ENCODE measurements around the gene CCDC120.

DNA sequence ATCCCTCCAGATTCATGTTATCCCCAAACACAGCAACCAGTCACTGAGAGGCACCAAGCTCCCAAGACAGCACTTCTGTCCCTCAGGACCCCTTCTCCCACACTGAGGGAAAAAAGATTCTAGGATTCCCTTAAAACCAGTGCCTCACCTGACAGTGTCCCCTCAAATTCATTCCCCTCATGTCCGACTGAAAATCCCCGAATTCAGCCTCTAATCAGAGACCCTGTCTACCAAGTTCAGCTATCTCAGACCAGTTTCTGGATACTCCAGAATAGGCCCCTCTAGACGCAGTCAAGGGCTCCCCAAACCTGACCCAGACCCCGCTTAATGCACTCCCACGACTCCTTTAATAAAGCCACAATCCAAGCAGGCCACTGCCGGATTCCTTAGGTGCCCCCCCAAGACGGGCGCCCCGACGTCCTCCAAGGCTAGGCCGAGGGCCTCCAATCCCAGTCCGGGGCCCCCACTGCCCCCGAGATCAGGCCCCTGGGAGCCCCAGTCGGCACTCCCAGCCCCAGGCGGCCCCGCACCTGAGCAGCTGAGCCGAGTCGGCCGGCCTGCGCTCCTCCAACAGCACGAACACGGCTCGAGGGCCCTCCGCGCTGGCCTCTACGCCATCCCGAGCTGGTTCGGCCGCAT lies 16.1 kb upstream of the CCDC120 start:
- TF ChIP-seq, protein P1, sequence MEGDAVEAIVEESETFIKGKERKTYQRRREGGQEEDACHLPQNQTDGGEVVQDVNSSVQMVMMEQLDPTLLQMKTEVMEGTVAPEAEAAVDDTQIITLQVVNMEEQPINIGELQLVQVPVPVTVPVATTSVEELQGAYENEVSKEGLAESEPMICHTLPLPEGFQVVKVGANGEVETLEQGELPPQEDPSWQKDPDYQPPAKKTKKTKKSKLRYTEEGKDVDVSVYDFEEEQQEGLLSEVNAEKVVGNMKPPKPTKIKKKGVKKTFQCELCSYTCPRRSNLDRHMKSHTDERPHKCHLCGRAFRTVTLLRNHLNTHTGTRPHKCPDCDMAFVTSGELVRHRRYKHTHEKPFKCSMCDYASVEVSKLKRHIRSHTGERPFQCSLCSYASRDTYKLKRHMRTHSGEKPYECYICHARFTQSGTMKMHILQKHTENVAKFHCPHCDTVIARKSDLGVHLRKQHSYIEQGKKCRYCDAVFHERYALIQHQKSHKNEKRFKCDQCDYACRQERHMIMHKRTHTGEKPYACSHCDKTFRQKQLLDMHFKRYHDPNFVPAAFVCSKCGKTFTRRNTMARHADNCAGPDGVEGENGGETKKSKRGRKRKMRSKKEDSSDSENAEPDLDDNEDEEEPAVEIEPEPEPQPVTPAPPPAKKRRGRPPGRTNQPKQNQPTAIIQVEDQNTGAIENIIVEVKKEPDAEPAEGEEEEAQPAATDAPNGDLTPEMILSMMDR (IDR thresholded peaks at IDR 0.05): no peak
- TF ChIP-seq POLR2AphosphoS5 (IDR thresholded peaks at IDR 0.05): no peak
